HG03469 (cell line): Measurements from ENCODE around the gene TDRD9.
A peak's percentile ranks its signal among the peaks of the same experiment; 100 is the strongest.
"Not testable (repeated sequence)": the region's sequence is repeated elsewhere in the genome, so short reads cannot be mapped to it uniquely, and the experiment has no call there.

Experiments
- ATAC-seq: cut with Tn5 transposase; IDR thresholded peaks from one replicate; pipeline ENCODE4 v1.9.1; 2021; ENCODE audit warnings: mild to moderate bottlenecking, moderate library complexity, moderate number of reproducible peaks; ENCODE audit not compliant: unreplicated experiment

The TDRD9 gene

GRCh38 chr14:103920981-103921854 is 7.0 kb upstream of the TDRD9 start:
- ATAC-seq = peak; percentile 84

GRCh38 chr14:103921855-103922200 is 6.4 kb upstream of the TDRD9 start:
- not testable (repeated sequence) for ATAC-seq

DNA sequence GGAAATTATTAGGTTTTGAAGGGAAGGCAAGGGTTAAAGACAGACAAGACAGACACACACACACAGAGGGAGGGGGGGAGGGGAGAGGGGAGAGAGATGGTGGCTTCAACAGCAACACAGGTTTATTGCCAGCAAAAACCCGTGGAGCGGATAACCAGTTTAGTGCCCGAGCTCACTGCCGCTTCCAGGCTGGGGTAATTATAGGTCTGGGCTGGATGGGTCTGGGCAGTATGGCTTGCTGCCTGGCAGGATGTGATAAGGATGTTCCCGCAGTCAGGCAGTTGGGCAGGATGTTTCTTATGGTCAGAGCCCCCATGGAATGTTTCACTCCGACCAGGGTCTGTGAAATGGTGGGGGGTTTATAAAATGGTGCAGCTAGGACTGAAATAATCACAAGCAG is 4.4 kb upstream of the TDRD9 start:
- ATAC-seq = no peak

DNA sequence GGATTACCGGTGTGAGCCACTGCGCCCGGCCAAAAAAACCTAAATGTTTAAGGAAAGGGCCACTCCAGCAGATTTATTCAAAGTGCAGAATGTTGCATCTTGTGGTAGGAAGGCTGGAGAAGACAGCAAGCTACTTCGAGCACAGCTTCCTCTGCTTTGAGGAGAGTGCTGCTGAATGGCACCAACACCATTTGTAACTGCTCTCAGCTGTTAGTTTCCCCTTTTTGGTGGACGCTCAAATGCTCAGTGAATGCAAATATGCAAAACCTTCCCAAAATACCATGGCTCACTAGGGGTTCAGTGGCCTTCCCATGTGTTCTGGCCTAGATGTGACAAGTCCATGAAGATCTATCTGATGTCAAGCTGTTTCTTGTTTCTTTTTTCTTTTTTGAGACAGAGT is 2.9 kb upstream of the TDRD9 start:
- ATAC-seq = no peak

- ATAC-seq = no peak
Measured at GRCh38 chr14:103927566-103927965, 690 bp upstream of the TDRD9 start.

DNA sequence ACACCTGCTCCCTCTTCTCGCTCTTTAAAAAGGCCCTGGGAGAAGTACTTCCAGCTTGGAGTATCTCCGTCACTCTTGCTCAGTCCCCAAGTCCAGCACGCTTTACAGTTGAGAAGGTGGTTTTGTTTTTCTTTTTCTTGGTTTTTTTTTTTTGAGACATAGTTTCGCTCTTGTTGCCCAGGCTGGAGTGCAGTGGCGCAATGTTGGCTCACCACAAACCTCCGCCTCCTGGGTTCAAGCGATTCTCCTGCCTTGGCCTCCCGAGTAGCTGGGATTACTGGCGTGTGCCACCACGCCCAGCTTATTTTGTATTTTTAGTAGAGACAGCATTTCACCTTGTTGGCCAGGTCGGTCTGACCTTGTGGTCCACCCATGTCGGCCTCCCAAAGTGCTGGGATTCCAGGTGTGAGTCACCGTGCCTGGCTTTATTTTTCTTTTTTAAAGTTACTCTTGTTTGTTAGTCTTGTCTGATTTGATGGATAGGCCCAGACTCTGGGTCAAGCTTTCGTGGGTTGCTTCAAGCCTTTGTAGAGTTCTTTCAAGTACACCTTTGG is 1.9 kb downstream of the TDRD9 start:
- no peak for ATAC-seq

DNA sequence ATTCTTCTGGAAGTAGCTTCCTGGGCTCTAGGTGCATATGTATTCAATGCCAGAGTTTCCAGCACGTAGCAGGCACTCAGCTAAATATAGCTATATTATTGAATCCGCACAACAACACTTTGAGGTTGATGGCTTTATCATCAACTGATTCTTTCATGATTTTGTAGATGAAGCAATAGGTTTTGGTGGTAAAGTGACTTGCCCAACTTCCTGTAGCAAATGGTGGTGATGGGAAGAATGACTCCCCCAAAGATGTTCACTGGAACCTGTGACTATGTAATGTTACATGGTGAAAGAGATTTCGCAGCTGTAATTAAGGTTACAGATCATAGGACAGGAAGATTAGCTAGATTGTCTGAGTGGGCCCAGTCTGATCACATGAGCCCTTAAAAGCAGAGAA is 3.2 kb downstream of the TDRD9 start:
- ATAC-seq = no peak

GRCh38 chr14:103932791-103933490 is 4.7 kb downstream of the TDRD9 start:
- ATAC-seq = no peak

DNA sequence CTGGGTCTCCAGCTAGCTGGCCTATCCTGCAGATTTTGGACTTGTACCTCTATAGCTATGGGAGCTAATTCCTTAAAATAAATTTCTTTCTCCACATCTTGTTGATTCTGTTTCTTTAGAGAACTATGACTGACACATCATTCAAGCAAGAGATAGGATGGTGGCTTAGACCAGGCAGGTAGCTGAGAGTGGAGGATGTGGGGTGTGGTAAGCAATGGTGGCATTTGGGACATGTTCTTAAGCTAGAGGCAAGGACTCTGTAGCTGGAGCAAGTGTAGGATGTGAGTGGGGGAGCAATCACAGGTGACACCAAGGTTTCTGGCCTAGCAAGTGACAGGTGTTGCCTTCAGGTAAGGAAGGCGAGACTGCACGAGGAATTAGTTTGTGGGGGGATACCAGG is 6.8 kb downstream of the TDRD9 start:
- ATAC-seq = no peak

DNA sequence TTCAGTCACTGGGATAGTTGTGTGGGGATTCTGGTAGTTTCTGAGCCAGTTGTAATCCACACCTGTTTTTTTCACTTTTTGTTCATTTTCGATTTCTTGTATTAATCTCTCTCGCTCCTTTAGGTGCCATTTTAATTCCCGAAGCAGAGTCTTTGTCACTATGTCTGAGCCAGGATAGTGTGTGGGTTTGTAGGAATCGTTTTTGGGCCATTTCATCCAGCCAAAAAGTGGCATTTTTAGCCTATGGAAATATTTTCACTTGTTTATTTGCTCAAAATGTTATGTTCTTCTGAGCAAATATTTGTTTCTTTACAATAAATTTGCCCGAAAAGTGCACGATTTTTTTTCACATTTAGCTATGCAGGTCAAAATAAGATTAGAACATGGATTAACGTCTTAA is 13.2 kb downstream of the TDRD9 start:
- ATAC-seq = no peak

- ATAC-seq = no peak
Measured at GRCh38 chr14:103941973-103942736, 13.9 kb downstream of the TDRD9 start, which contains the start of gene RD3L. Gene RD3L, minus strand, starts transcription at chr14:103942529. Its CDS starts 834 bp downstream, at chr14:103941695.

GRCh38 chr14:103943673-103944072 is 15.4 kb downstream of the TDRD9 start:
- no peak for ATAC-seq

DNA sequence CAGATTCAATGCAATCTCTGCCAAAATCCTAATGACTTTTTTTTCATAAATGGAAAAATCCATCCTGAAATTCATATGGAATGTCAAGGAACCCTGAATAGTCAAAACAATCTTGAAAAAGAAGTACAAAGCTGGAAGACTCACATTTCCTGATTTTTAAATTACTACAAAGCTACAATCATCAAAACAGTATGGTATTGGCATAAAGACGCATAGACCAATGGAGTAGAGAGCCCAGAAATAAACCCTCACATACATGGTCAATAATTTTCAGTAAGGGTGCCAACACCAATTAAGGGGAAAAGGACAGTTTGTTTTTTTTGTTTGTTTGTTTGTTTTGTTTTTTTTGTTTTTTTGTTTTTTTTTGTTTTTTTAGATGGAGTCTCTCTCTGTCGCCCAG is 18.7 kb downstream of the TDRD9 start:
- no peak for ATAC-seq

GRCh38 chr14:103948442-103948841 is 20.2 kb downstream of the TDRD9 start:
- no peak for ATAC-seq

- no peak for ATAC-seq
Measured at GRCh38 chr14:103949131-103949790, 21.0 kb downstream of the TDRD9 start.

- ATAC-seq = no peak
Measured at GRCh38 chr14:103960457-103961055, 32.3 kb downstream of the TDRD9 start.

DNA sequence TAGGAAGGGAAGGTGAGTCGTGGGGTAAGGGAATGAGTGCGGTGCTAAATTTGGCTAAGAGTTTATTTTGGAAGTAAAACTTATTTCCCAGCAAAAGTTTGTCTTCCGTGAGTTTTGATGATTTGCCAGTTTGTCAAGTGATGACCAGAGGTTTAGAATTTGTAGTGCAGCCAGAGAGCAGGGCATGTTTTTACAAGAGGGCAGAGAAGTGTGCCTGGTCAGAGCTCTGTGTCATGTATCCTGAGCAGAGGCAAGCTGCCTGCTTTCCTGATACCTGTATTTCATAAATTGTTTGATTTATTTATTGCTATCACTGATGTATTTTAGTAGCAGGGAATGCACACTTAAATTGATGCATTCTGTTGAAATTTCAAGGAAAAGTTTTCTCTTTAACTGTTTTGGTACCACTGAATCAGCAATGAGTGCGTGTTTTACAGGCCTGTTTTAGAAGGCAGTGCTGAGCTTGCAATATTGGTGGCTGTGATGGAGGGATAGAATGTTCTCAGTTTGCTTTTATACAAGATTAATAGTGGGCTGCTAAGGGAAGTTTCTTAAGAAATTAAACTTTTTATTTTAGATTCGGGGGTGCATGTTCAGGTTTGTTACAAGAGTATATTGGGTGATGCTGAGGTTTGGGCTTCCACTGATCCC is 33.8 kb downstream of the TDRD9 start:
- ATAC-seq = no peak

DNA sequence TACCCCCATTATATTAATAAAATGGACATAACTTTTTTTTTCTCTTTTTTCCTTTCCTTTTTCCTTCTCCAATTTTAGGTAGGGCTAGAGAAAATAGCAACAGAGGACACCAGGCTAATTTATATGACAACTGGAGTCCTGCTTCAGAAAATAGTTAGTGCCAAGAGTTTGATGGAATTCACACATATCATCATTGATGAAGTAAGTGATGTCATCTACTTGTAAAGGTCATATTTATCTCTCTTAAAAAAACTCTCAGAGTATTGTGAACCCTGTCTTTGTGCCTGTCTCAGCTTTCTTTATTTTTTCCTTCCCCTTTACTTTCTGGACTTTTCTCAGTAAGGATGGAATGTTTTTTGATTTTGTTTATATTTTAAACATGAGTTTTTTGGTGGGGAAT is 38.4 kb downstream of the TDRD9 start:
- no peak for ATAC-seq

DNA sequence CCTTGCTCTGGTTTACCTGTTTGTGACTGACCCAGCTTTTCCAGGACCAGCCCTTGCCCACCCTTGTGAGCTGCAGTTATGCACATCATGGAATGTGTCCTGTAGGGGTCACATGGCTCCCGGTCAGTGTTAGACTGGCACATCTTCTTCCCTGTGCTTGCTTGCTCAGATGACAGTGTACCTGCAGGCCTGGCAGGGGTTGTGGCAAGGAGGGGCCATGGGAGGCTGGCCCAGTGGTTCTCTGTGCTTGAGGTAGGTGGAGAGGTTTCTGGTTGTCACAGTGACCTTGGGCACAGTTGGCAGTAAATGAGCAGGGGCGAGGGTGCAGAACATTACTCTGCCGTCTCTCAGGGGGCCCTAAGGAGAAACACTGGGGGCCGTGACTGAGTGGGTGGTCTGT is 41.7 kb downstream of the TDRD9 start:
- no peak for ATAC-seq

- no peak for ATAC-seq
Measured at GRCh38 chr14:103973354-103973753, 45.1 kb downstream of the TDRD9 start.
